HCT116 (cell line): Measurements from ENCODE around the gene DNASE2B.

ENCODE experiments used
- CTCF ChIP-seq, 3 experiments: fragments of 200-600 bp in 1 of 3; sonication (generic) in 1 of 3; IDR thresholded peaks in 2 of 3; conservative IDR thresholded peaks in 1 of 3; 2 replicates each; pipeline ENCODE4 v1.5.1; 2012 to 2017; ENCODE audit warnings: low read depth in 2 of 3, low read length in 2 of 3, antibody characterized with exemption in 1 of 3, borderline replicate concordance in 1 of 3, control low read depth in 1 of 3, mild to moderate bottlenecking in 1 of 3, mixed read lengths in 1 of 3, mixed run types in 1 of 3, moderate library complexity in 1 of 3; ENCODE audit not compliant: insufficient read depth in 1 of 3
- SRF ChIP-seq: IDR thresholded peaks from 2 replicates; pipeline ENCODE4 v1.6.1; 2012; ENCODE audit warnings: low read depth

- no peak for TF ChIP-seq SRF
- TF ChIP-seq CTCF (IDR thresholded peaks at IDR 0.05 in 2 of 3, conservative IDR thresholded peaks at IDR 0.05 in 1 of 3; ENCODE audit: borderline replicate concordance in 1 of 3, insufficient read depth in 1 of 3, low read depth in 2 of 3, low read length in 2 of 3), result no peak
Observed at GRCh38 chr1:84403347-84403746, 5.1 kb downstream of the DNASE2B start.
